ENCODE results near the gene PTPRG. TPM values are rescaled to one million over a fixed set of nuclear protein-coding genes. Genes with fewer than 3 reads are reported as not detected.

The PTPRG gene
- total RNA-seq, 2 experiments from 2014 or later: 0.13 to 0.70 TPM

DNA sequence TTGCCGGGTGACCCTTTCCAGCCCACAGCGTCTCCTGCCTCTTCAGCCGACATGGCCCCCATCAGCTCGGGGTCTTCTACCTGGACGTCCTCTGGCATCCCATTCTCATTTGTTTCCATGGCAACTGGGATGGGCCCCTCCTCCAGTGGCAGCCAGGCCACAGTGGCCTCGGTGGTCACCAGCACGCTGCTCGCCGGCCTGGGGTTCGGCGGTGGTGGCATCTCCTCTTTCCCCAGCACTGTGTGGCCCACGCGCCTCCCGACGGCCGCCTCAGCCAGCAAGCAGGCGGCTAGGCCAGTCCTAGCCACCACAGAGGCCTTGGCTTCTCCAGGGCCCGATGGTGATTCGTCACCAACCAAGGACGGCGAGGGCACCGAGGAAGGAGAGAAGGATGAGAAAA, 641.8 kb downstream of the PTPRG start:
- Histone ChIP-seq H4K20me1 (ENCODE audit: insufficient read depth, low read length) (no peaks in the 10 kb centered on the region), H2AFZ (ENCODE audit: low read length) (no peak overlapping the region), H3K4me1 (ENCODE audit: insufficient read depth, low read length, poor library complexity, severe bottlenecking) (no peaks in the 10 kb centered on the region), H3K4me3 (ENCODE audit: low read depth, low read length, poor library complexity, severe bottlenecking) (no peak overlapping the region), H3K4me2 (ENCODE audit: low read length) (no peak overlapping the region), H3K27ac (ENCODE audit: low read depth, low read length, poor library complexity, severe bottlenecking) (no peak overlapping the region), H3K36me3 (ENCODE audit: insufficient read depth, low read length) (no peaks in the 10 kb centered on the region), H3K79me2 (ENCODE audit: insufficient read depth, low read depth, low read length) (no peaks in the 10 kb centered on the region), H3K9me3 (ENCODE audit: low read length) (no peaks in the 10 kb centered on the region), H3K9me2 (ENCODE audit: insufficient read depth, low read length) (no peaks in the 10 kb centered on the region)
- intact Hi-C loops (cut with micrococcal nuclease; ENCODE audit: unreplicated experiment): loop anchor here (2.0 kb wide), 1 partner anchor 356 kb away; no protein-coding TSS in a partner anchor
- DNase-seq (ENCODE audit: low spot score): no peak
- CTCF ChIA-PET (ENCODE audit: unreplicated experiment): no interaction called here
- POLR2A ChIA-PET: no interaction called here
- TF ChIP-seq EZH2phosphoT487 (IDR thresholded peaks at IDR 0.05; ENCODE audit: borderline replicate concordance, low read depth, low read length): no peak
- TF ChIP-seq CTCF (conservative IDR thresholded peaks at IDR 0.05; ENCODE audit: low read length): no peak
- no TSS peak for BruUV-seq (replicated peaks)

DNA sequence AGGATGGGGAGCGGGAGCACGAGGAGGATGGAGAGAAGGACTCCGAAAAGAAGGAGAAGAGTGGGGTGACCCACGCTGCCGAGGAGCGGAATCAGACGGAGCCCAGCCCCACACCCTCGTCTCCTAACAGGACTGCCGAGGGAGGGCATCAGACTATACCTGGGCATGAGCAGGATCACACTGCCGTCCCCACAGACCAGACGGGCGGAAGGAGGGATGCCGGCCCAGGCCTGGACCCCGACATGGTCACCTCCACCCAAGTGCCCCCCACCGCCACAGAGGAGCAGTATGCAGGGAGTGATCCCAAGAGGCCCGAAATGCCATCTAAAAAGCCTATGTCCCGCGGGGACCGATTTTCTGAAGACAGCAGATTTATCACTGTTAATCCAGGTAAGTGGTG, 642.2 kb downstream of the PTPRG start:
- BruUV-seq (replicated peaks): no TSS peak
- ChIA-PET CTCF (ENCODE audit: unreplicated experiment) (no interaction called here), POLR2A (no interaction called here)
- no peaks in the 10 kb centered on the region for H3K9me2 ChIP-seq (ENCODE audit: insufficient read depth, low read length)
- TF ChIP-seq CTCF (conservative IDR thresholded peaks at IDR 0.05; ENCODE audit: low read length) (no peak), EZH2phosphoT487 (IDR thresholded peaks at IDR 0.05; ENCODE audit: borderline replicate concordance, low read depth, low read length) (no peak)
- DNase-seq (ENCODE audit: low spot score): no peak
- H2AFZ ChIP-seq (ENCODE audit: low read length): no peak overlapping the region
- H4K20me1 ChIP-seq (ENCODE audit: insufficient read depth, low read length): no peaks in the 10 kb centered on the region
- no peak overlapping the region for H3K4me3 ChIP-seq (ENCODE audit: low read depth, low read length, poor library complexity, severe bottlenecking)
- no peaks in the 10 kb centered on the region for H3K36me3 ChIP-seq (ENCODE audit: insufficient read depth, low read length)
- no peaks in the 10 kb centered on the region for H3K79me2 ChIP-seq (ENCODE audit: insufficient read depth, low read depth, low read length)
- no peak overlapping the region for H3K27ac ChIP-seq (ENCODE audit: low read depth, low read length, poor library complexity, severe bottlenecking)
- H3K4me1 ChIP-seq (ENCODE audit: insufficient read depth, low read length, poor library complexity, severe bottlenecking): no peaks in the 10 kb centered on the region
- intact Hi-C loops (cut with micrococcal nuclease; ENCODE audit: unreplicated experiment): loop anchor here (2.0 kb wide), 1 partner anchor 355 kb away; no protein-coding TSS in a partner anchor
- no peaks in the 10 kb centered on the region for H3K9me3 ChIP-seq (ENCODE audit: low read length)
- H3K4me2 ChIP-seq (ENCODE audit: low read length): no peak overlapping the region

DNA sequence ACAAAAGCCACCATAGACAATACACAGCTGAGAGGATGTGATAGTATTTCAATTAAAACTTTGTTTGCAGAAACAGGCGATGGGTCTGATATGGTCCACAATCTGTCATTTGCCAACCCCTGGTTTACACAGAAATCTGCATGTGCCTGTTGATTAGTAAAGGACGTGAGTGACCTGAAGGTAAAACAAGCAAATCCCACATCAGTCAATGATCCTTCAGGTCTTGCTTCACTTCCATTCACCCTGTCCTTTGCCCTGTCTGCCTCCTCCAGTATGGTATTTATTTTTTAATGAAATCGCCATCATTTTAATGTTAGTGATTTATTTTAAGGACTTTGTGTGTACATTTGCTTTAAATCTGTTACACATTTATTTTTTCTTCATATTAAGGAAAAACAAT, 645.8 kb downstream of the PTPRG start:
- intact Hi-C loops (cut with micrococcal nuclease; ENCODE audit: unreplicated experiment): no loop called here
- Histone ChIP-seq H3K9me2 (ENCODE audit: insufficient read depth, low read length) (no peaks in the 10 kb centered on the region), H3K4me3 (ENCODE audit: low read depth, low read length, poor library complexity, severe bottlenecking) (no peak overlapping the region), H3K4me2 (ENCODE audit: low read length) (no peak overlapping the region), H3K27ac (ENCODE audit: low read depth, low read length, poor library complexity, severe bottlenecking) (no peak overlapping the region), H3K36me3 (ENCODE audit: insufficient read depth, low read length) (no peaks in the 10 kb centered on the region), H3K79me2 (ENCODE audit: insufficient read depth, low read depth, low read length) (no peaks in the 10 kb centered on the region), H3K4me1 (ENCODE audit: insufficient read depth, low read length, poor library complexity, severe bottlenecking) (no peaks in the 10 kb centered on the region), H2AFZ (ENCODE audit: low read length) (no peak overlapping the region), H3K9me3 (ENCODE audit: low read length) (no peaks in the 10 kb centered on the region), H4K20me1 (ENCODE audit: insufficient read depth, low read length) (no peaks in the 10 kb centered on the region)
- ChIA-PET POLR2A (interaction anchor here (0.7 to 1.3 kb wide), 3 partner anchors 35 to 1961 kb away, joined by 3 to 7 read pairs (median 5); no protein-coding TSS in a partner anchor), CTCF (ENCODE audit: unreplicated experiment) (no interaction called here)
- no TSS peak for BruUV-seq (replicated peaks)
- DNase-seq (ENCODE audit: low spot score): no peak
- no peak for TF ChIP-seq CTCF (conservative IDR thresholded peaks at IDR 0.05; ENCODE audit: low read length)
- TF ChIP-seq EZH2phosphoT487 (IDR thresholded peaks at IDR 0.05; ENCODE audit: borderline replicate concordance, low read depth, low read length): no peak
